Activated CD4-positive, alpha-beta T cell treated with anti-CD3 and anti-CD28 coated beads for 36 hours (primary cell): Measurements from ENCODE around the gene DNAH17. TPM values are rescaled to one million over a fixed set of nuclear protein-coding genes. Genes with fewer than 3 reads are reported as not detected.

Experiments used
- ATAC-seq: fragments of 200-7000 bp; cut with Tn5 transposase; one replicate; pipeline ENCODE4 v1.10.0; 2021; ENCODE audit warnings: mild to moderate bottlenecking, moderate library complexity
- CTCF ChIA-PET: fragments of 350-600 bp; sonication (Branson Sonifier 250); formaldehyde crosslinking; loops from one replicate; lab custom pipeline; 2021; ENCODE audit warnings: antibody characterized with exemption; lab: Charles Lee
- POLR2A ChIA-PET: fragments of 350-600 bp; sonication (Branson Sonifier 250); formaldehyde crosslinking; loops from one replicate; lab custom pipeline; 2021; ENCODE audit warnings: antibody characterized with exemption, inconsistent platforms; lab: Charles Lee
- DNase-seq: peaks from one replicate; pipeline ENCODE4 v3.0.0-alpha.2; 2020
- H3K27ac Mint-ChIP-seq: one replicate; pipeline ENCODE4 v1.8.0; 2021; ENCODE audit warnings: mixed read lengths
- H3K27me3 Mint-ChIP-seq: one replicate; pipeline ENCODE4 v1.8.0; 2021; ENCODE audit warnings: mixed read lengths
- H3K36me3 Mint-ChIP-seq: one replicate; pipeline ENCODE4 v1.8.0; 2021; ENCODE audit warnings: low read depth, mixed read lengths
- H3K4me1 Mint-ChIP-seq: one replicate; pipeline ENCODE4 v1.8.0; 2021; ENCODE audit warnings: mixed read lengths
- H3K4me3 Mint-ChIP-seq: one replicate; pipeline ENCODE4 v1.8.0; 2021; ENCODE audit warnings: mild to moderate bottlenecking, moderate library complexity, mixed read lengths
- H3K9me3 Mint-ChIP-seq: one replicate; pipeline ENCODE4 v1.8.0; 2021; ENCODE audit warnings: low read depth, mixed read lengths
- intact Hi-C, 2 experiments: fragments of 100-400 bp; cut with DNase I in 1 of 2; cut with micrococcal nuclease in 1 of 2; formaldehyde crosslinking; loops; one replicate each; pipeline versions ENCODE4 v1.14.2 to v1.15.1; 2022 to 2024; cut with DNase I, micrococcal nuclease
- total RNA-seq, 2 experiments: library from RNA; stranded (reverse); gene quantifications; one replicate each; pipeline ENCODE4 v1.2.3, GENCODE V29; 2021

Gene DNAH17
- total RNA-seq, 2 experiments from 2014 or later, result 0.12 to 0.14 TPM

GRCh38 chr17:78615631-78616030, 38.4 kb upstream of the DNAH17 start:
- DNase-seq (no peak), ATAC-seq (no peak)
- intact Hi-C loops, result no loop called here
- Mint-ChIP-seq H3K4me1 (no peaks in the 10 kb centered on the region), H3K4me3 (no peak overlapping the region), H3K9me3 (peaks cover 3% of the 10 kb centered on the region), H3K27me3 (no peaks in the 10 kb centered on the region), H3K27ac (no peak overlapping the region), H3K36me3 (no peaks in the 10 kb centered on the region)
- POLR2A ChIA-PET, result no interaction called here
- CTCF ChIA-PET, result no interaction called here

- no peaks in the 10 kb centered on the region for H3K36me3 Mint-ChIP-seq
- H3K4me1 Mint-ChIP-seq, result no peaks in the 10 kb centered on the region
- H3K27me3 Mint-ChIP-seq, result no peaks in the 10 kb centered on the region
- ChIA-PET CTCF (no interaction called here), POLR2A (no interaction called here)
- H3K27ac Mint-ChIP-seq, result no peak overlapping the region
- H3K9me3 Mint-ChIP-seq, result no peaks in the 10 kb centered on the region
- DNase-seq (no peak), ATAC-seq (no peak)
- intact Hi-C loops, result no loop called here
- H3K4me3 Mint-ChIP-seq, result no peak overlapping the region
These were observed 36.2 kb upstream of the DNAH17 start for GRCh38 chr17:78613416-78613815.

- Mint-ChIP-seq H3K4me3 (no peak overlapping the region), H3K36me3 (no peaks in the 10 kb centered on the region), H3K9me3 (no peaks in the 10 kb centered on the region), H3K4me1 (no peaks in the 10 kb centered on the region), H3K27me3 (no peaks in the 10 kb centered on the region), H3K27ac (no peak overlapping the region)
- CTCF ChIA-PET, result interaction anchor here (0.7 kb wide), 1 partner anchor 912 kb away, joined by 3 read pairs; no protein-coding TSS in a partner anchor
- no peak for ATAC-seq
- DNase-seq, result no peak
- intact Hi-C loops, result no loop called here
- POLR2A ChIA-PET, result no interaction called here
These were observed 34.4 kb upstream of the DNAH17 start for GRCh38 chr17:78611607-78612006.

- no peaks in the 10 kb centered on the region for H3K36me3 Mint-ChIP-seq
- no peaks in the 10 kb centered on the region for H3K4me1 Mint-ChIP-seq
- intact Hi-C loops, result no loop called here
- H3K27ac Mint-ChIP-seq, result no peak overlapping the region
- no peaks in the 10 kb centered on the region for H3K27me3 Mint-ChIP-seq
- no peak for ATAC-seq
- H3K4me3 Mint-ChIP-seq, result no peak overlapping the region
- H3K9me3 Mint-ChIP-seq, result no peaks in the 10 kb centered on the region
- ChIA-PET POLR2A (no interaction called here), CTCF (interaction anchor here (0.7 kb wide), 1 partner anchor 913 kb away, joined by 3 read pairs; no protein-coding TSS in a partner anchor)
- no peak for DNase-seq
These were observed 33.8 kb upstream of the DNAH17 start for GRCh38 chr17:78610951-78611511.

- Mint-ChIP-seq H3K4me3 (no peak overlapping the region), H3K4me1 (no peaks in the 10 kb centered on the region), H3K27ac (no peak overlapping the region), H3K36me3 (no peaks in the 10 kb centered on the region), H3K27me3 (no peaks in the 10 kb centered on the region), H3K9me3 (no peaks in the 10 kb centered on the region)
- intact Hi-C loops, result loop anchor here in 1 of 2 experiments (5.0 kb wide), 1 partner anchor 112 kb away; no protein-coding TSS in a partner anchor
- CTCF ChIA-PET, result no interaction called here
- DNase-seq (no peak), ATAC-seq (no peak)
- POLR2A ChIA-PET, result no interaction called here
These were observed 32.0 kb upstream of the DNAH17 start for GRCh38 chr17:78609191-78609641.

- ATAC-seq (no peak), DNase-seq (no peak)
- Mint-ChIP-seq H3K4me1 (no peaks in the 10 kb centered on the region), H3K27ac (no peak overlapping the region), H3K4me3 (no peak overlapping the region), H3K9me3 (no peaks in the 10 kb centered on the region), H3K36me3 (no peaks in the 10 kb centered on the region), H3K27me3 (no peaks in the 10 kb centered on the region)
- CTCF ChIA-PET, result no interaction called here
- intact Hi-C loops, result loop anchor here in 1 of 2 experiments (5.0 kb wide), 1 partner anchor 111 kb away; no protein-coding TSS in a partner anchor
- POLR2A ChIA-PET, result interaction anchor here (0.6 kb wide), 1 partner anchor 1149 kb away, joined by 3 read pairs; no protein-coding TSS in a partner anchor
These were observed 31.6 kb upstream of the DNAH17 start for GRCh38 chr17:78608804-78609186.

GRCh38 chr17:78608122-78608803, 31.1 kb upstream of the DNAH17 start:
- intact Hi-C loops, result loop anchor here in 1 of 2 experiments (5.0 kb wide), 1 partner anchor 111 kb away; no protein-coding TSS in a partner anchor
- H3K4me3 Mint-ChIP-seq, result no peak overlapping the region
- no peak overlapping the region for H3K27ac Mint-ChIP-seq
- ATAC-seq (no peak), DNase-seq (no peak)
- ChIA-PET CTCF (interaction anchor here (1.4 kb wide), 1 partner anchor 41 kb away, joined by 3 read pairs; no protein-coding TSS in a partner anchor), POLR2A (interaction anchor here (0.6 kb wide), 1 partner anchor 1149 kb away, joined by 3 read pairs; no protein-coding TSS in a partner anchor)
- H3K9me3 Mint-ChIP-seq, result no peaks in the 10 kb centered on the region
- no peaks in the 10 kb centered on the region for H3K4me1 Mint-ChIP-seq
- no peaks in the 10 kb centered on the region for H3K36me3 Mint-ChIP-seq
- no peaks in the 10 kb centered on the region for H3K27me3 Mint-ChIP-seq

- no peaks in the 10 kb centered on the region for H3K36me3 Mint-ChIP-seq
- H3K4me3 Mint-ChIP-seq, result no peak overlapping the region
- H3K4me1 Mint-ChIP-seq, result no peaks in the 10 kb centered on the region
- H3K27me3 Mint-ChIP-seq, result no peaks in the 10 kb centered on the region
- H3K9me3 Mint-ChIP-seq, result no peaks in the 10 kb centered on the region
- DNase-seq, result no peak
- CTCF ChIA-PET, result interaction anchor here (0.5 to 1.4 kb wide), 2 partner anchors 15 to 40 kb away, joined by 3 read pairs; no protein-coding TSS in a partner anchor
- no peak for ATAC-seq
- POLR2A ChIA-PET, result no interaction called here
- intact Hi-C loops, result loop anchor here in 1 of 2 experiments (5.0 kb wide), 1 partner anchor 110 kb away; no protein-coding TSS in a partner anchor
- H3K27ac Mint-ChIP-seq, result no peak overlapping the region
These were observed 29.8 kb upstream of the DNAH17 start for GRCh38 chr17:78607038-78607437.

- H3K36me3 Mint-ChIP-seq, result no peaks in the 10 kb centered on the region
- no peaks in the 10 kb centered on the region for H3K4me1 Mint-ChIP-seq
- no peak overlapping the region for H3K4me3 Mint-ChIP-seq
- DNase-seq (no peak), ATAC-seq (no peak)
- ChIA-PET CTCF (interaction anchor here (0.6 kb wide), 1 partner anchor 161 kb away, joined by 3 read pairs; no protein-coding TSS in a partner anchor), POLR2A (no interaction called here)
- H3K27ac Mint-ChIP-seq, result no peak overlapping the region
- intact Hi-C loops, result loop anchor here in 1 of 2 experiments (5.0 kb wide), 1 partner anchor 109 kb away; no protein-coding TSS in a partner anchor
- H3K9me3 Mint-ChIP-seq, result no peaks in the 10 kb centered on the region
- no peaks in the 10 kb centered on the region for H3K27me3 Mint-ChIP-seq
These were observed 28.7 kb upstream of the DNAH17 start for GRCh38 chr17:78605886-78606285.

GRCh38 chr17:78605429-78605828, 28.2 kb upstream of the DNAH17 start:
- intact Hi-C loops, result loop anchor here in 1 of 2 experiments (5.0 kb wide), 1 partner anchor 108 kb away; no protein-coding TSS in a partner anchor
- POLR2A ChIA-PET, result no interaction called here

GRCh38 chr17:78602246-78602645, 25.1 kb upstream of the DNAH17 start:
- no peaks in the 10 kb centered on the region for H3K9me3 Mint-ChIP-seq
- ATAC-seq (no peak), DNase-seq (no peak)
- H3K27ac Mint-ChIP-seq, result no peak overlapping the region
- H3K36me3 Mint-ChIP-seq, result no peaks in the 10 kb centered on the region
- POLR2A ChIA-PET, result no interaction called here
- H3K27me3 Mint-ChIP-seq, result peaks cover 4% of the 10 kb centered on the region
- no peak overlapping the region for H3K4me3 Mint-ChIP-seq
- H3K4me1 Mint-ChIP-seq, result peaks cover 2% of the 10 kb centered on the region
- intact Hi-C loops, result no loop called here
- CTCF ChIA-PET, result no interaction called here

More at GRCh38 chr17:78605429-78605828, 28.2 kb upstream of the DNAH17 start:
- Mint-ChIP-seq H3K27me3 (no peaks in the 10 kb centered on the region), H3K36me3 (no peaks in the 10 kb centered on the region), H3K9me3 (no peaks in the 10 kb centered on the region), H3K4me3 (no peak overlapping the region), H3K4me1 (no peaks in the 10 kb centered on the region), H3K27ac (no peak overlapping the region)
- ATAC-seq, result no peak
- no peak for DNase-seq
- CTCF ChIA-PET, result interaction anchor here (0.5 to 0.6 kb wide), 2 partner anchors 160 to 374 kb away, joined by 3 read pairs; partner anchors contain the start of gene LGALS3BP
